ENCODE data around the gene GPR27.

The GPR27 gene

DNA sequence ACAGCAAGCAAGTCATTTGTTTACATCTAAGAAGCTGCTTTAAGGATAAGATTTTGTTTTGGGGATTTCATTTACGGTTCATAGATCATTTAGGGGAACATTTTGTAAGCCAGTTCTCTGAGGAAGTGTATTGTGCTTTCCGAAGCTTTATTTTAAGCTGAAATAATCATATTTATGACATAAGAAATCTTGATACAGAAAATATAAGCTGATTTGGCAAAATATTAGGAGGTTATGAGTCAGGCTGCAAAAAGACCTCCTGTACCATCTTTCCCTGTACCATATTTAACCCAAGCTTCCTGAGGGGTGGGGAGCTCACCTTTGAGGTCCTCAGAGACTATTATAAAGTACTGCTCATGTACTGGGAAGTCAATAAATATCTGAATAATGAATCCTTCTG lies 20.3 kb upstream of the GPR27 start:
- no peak for DNase-seq

GRCh38 chr3:71734881-71735280 lies 18.8 kb upstream of the GPR27 start:
- DNase-seq: no peak

DNA sequence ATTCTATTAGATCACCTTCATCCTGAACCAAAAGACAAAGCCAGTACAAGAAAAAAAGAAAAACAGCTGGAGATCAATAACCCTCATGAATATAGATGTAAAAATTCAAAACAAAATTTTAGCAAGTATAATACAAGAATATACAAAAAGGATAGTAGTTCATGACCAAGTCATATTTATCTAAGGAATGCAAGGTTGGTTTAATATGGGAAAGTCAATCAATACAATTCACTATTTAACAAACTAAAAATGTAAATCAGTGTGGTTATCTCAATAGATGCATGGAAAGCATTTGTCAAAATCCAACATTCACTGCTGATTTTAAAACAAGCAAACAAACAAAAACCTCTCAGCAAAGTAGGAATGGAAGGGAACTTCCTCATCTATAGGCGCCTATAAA lies 11.0 kb upstream of the GPR27 start:
- no peak for DNase-seq

GRCh38 chr3:71744738-71745137 lies 8.9 kb upstream of the GPR27 start:
- DNase-seq: no peak

DNA sequence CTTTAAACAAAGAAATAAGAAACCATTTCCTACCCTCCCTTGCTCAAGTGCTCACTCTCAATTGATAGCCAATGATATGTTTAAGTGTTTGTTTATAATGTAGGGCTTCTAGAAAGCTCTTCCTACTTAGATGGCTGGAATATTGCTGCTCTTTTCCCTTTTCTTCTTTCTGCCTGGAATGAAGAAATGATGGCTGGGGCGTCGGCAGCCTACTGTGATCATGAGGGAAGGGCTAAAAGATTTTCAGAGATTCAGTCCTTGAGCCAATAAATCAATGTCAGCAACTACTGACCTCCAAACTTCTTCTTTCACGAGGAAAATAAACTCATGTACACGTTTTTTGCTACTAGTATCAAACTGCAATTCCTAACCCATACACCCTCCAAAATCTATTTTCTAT lies 2.1 kb upstream of the GPR27 start:
- no peak for DNase-seq

GRCh38 chr3:71752831-71753700 lies 589 bp upstream of the GPR27 start:
- no peak for DNase-seq

DNA sequence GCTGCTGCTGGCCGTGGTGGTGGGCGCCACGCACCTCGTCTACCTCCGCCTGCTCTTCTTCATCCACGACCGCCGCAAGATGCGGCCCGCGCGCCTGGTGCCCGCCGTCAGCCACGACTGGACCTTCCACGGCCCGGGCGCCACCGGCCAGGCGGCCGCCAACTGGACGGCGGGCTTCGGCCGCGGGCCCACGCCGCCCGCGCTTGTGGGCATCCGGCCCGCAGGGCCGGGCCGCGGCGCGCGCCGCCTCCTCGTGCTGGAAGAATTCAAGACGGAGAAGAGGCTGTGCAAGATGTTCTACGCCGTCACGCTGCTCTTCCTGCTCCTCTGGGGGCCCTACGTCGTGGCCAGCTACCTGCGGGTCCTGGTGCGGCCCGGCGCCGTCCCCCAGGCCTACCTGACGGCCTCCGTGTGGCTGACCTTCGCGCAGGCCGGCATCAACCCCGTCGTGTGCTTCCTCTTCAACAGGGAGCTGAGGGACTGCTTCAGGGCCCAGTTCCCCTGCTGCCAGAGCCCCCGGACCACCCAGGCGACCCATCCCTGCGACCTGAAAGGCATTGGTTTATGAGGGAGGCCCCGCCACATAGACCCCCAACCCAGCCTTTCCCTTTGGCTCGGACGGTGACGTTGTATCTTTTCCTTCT lies 1.1 kb downstream of the GPR27 start:
- no peak for DNase-seq

GRCh38 chr3:71758091-71758490 lies 4.4 kb downstream of the GPR27 start:
- no peak for DNase-seq

DNA sequence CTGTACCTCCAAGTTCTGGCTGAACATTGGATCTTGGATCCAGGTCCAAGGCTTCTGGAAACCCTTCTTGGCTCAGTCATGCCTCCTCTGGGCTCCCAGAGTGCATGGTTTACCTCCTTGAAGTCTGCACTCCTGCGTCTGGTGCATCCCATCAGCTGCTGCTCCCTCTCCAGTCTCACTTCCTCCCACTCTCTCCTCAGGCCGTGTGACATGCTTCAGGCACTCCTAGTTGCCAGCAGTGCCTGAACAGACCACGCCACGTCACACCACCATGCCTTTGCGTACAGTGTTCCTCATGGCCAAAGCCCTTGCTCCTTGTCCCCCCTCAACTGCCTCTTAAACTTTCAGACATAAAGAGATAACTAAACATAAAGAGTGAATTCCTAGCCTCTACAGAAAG lies 5.7 kb downstream of the GPR27 start:
- DNase-seq: no peak

DNA sequence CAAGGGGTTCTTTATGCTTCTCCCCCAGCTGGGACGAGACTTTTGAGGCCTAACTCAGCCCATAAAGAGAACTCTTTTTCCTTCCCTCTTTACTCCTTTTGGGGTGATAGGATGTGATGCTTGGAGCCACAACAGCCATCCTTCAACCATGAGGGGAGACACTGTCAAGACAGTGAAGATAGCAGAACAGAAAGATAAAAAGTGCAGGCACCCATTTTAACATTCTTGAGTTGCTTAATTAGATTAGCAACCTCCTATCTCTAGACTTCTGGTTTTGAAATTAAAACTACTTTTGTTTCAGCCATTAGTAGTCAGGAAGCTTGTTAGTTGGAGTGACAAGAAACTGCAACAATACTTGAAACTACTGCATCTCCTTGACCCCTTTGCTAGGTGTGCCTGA lies 6.5 kb downstream of the GPR27 start:
- no peak for DNase-seq

DNA sequence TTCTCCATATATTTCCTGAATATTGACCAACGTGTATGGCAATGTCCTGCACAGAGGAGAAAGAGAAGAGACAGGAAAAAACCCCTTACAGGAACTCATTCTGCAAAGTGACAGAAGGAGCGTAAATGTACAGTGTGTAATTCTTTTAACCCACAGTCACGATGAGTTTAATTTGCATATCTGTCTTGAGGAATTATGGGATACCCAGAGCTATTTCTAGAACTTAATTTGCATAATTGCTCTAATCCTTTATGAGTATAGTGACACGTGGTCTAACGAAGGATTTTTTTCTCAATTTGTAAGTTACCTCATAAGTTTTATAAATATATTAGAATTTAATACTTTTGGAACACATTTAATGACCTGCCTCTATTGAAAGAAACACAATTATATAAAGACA lies 9.8 kb downstream of the GPR27 start:
- no peak for DNase-seq

GRCh38 chr3:71771126-71771525 lies 17.5 kb downstream of the GPR27 start:
- no peak for DNase-seq

DNA sequence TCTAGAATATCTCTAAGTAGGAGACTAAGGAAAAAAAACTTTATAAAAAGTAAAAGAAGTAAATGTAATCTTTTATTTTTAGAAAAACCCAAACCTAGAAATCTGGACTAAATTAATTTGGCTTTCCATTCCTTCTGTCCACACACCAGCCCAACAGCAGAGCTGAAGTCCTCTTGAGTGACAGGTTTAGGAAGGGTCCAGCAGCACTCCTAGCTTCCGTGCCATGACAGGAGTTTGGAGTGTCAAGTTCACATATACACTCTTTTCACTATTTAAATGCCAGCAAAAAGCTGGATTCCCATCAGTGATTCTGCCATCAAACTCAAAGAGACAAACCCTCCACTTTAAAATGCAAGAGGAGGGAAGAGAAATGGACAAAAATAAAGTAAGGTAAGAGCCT lies 18.2 kb downstream of the GPR27 start:
- DNase-seq: no peak

GRCh38 chr3:71776538-71776937 lies 22.9 kb downstream of the GPR27 start:
- DNase-seq: no peak

GRCh38 chr3:71778353-71778752 lies 24.7 kb downstream of the GPR27 start:
- no peak for DNase-seq

- no peak for DNase-seq
These were observed 26.2 kb downstream of the GPR27 start for GRCh38 chr3:71779674-71780377.

- no peak for DNase-seq
These were observed 26.8 kb downstream of the GPR27 start for GRCh38 chr3:71780430-71780829.

DNA sequence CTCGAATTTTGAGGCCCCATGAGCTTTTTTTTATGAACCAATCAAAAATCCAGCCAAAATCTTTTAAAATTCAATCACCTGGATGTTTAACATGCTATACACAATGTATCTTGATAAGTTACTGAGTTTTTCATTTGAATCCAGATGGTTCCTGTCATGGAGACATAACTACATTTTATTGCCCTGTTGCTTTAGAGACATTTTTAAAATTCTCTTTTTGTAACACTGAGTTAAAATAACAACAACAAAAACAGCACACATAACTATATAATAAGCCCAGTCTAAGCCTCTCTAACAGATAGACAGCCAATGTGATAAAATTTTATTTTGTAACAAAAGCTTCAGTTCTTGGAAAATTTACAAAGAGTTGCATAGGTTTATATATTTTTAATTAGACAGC lies 29.5 kb downstream of the GPR27 start:
- no peak for DNase-seq

GRCh38 chr3:71784201-71784913 lies 30.7 kb downstream of the GPR27 start:
- DNase-seq: no peak

GRCh38 chr3:71784914-71785531 lies 31.4 kb downstream of the GPR27 start, which contains the start of gene PROK2:
Gene PROK2, minus strand, starts transcription at chr3:71785148. Its CDS starts 96 bp downstream, at chr3:71785052.
- DNase-seq: no peak

DNA sequence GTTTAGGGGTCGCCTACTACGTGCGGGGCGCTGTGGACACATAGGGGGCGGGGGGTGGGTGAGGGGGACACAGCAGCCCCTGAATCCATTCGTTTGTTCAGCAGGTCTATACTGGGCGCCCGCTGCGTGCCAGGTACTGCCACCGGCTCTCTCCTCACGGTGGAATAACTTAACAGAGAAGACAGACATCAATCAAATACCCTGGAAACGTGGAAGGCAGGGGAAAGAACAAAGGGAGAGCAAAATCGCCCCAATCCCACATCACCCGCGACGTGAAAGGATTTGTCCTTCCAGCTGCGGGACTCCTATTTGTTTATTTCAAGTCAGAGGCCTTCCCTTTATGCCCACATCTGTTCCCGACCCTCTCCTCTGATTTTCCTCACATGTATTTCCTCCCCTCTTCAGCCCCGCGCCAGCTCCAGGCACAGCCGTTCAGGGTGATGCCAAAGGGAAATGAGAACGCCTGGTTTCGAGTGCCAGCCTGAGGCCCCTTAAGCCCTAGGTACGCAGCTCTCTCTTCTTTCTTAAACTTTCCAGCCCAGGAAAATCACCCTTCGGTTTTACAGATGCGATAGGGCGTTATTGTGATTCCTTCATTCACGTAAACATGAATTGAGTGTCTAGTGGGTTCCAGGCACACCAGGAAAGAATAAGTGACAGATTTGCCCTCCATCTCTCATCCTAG lies 32.0 kb downstream of the GPR27 start:
- DNase-seq: no peak

GRCh38 chr3:71786217-71786549 lies 32.5 kb downstream of the GPR27 start:
- no peak for DNase-seq
